Measurements from ENCODE around the gene PHACTR2.

- TF ChIP-seq CTCF (conservative IDR thresholded peaks at IDR 0.05) (no peak), ZFX (IDR thresholded peaks at IDR 0.05) (no peak)
These were observed 1.3 kb downstream of the PHACTR2 start for GRCh38 chr6:143679041-143679440.
